Nucleus accumbens (tissue), 56 donors: ENCODE results near the gene ALX4.

ENCODE experiments used
- DNase-seq, 56 donors: peaks; one replicate each; lab custom pipeline; 2025; lab: John Stamatoyannopoulos, UW

The ALX4 gene

GRCh38 chr11:44318369-44318768, 8.4 kb upstream of the ALX4 start:
- no peak for DNase-seq

GRCh38 chr11:44316659-44317240, 6.8 kb upstream of the ALX4 start:
- DNase-seq: no peak

GRCh38 chr11:44315947-44316658, 6.2 kb upstream of the ALX4 start:
- DNase-seq: no peak

- no peak for DNase-seq
Observed at GRCh38 chr11:44314733-44315132, 4.8 kb upstream of the ALX4 start.

GRCh38 chr11:44313761-44314489, 4.0 kb upstream of the ALX4 start:
- DNase-seq: no peak

- DNase-seq: no peak
Observed at GRCh38 chr11:44312876-44313275, 2.9 kb upstream of the ALX4 start.

- DNase-seq: no peak
Observed at GRCh38 chr11:44311339-44312261, 1.7 kb upstream of the ALX4 start.

GRCh38 chr11:44310463-44311272, 729 bp upstream of the ALX4 start:
- DNase-seq: no peak

GRCh38 chr11:44310206-44310462, 195 bp upstream of the ALX4 start:
- no peak for DNase-seq

- no peak for DNase-seq
Observed at GRCh38 chr11:44308923-44309477, 939 bp downstream of the ALX4 start.

- DNase-seq: no peak
Observed at GRCh38 chr11:44308256-44308922, 1.6 kb downstream of the ALX4 start.

- no peak for DNase-seq
Observed at GRCh38 chr11:44307340-44308099, 2.4 kb downstream of the ALX4 start.

- no peak for DNase-seq
Observed at GRCh38 chr11:44306918-44307244, 3.1 kb downstream of the ALX4 start.

- DNase-seq: no peak
Observed at GRCh38 chr11:44306052-44306917, 3.7 kb downstream of the ALX4 start.

GRCh38 chr11:44305470-44306051, 4.4 kb downstream of the ALX4 start:
- no peak for DNase-seq

GRCh38 chr11:44305026-44305469, 4.9 kb downstream of the ALX4 start:
- no peak for DNase-seq
